ENCODE measurements around the gene B3GNT7.

- TF ChIP-seq CTCF (IDR thresholded peaks at IDR 0.05; ENCODE audit: low read length) = no peak
- no peak for TF ChIP-seq EZH2 (IDR thresholded peaks at IDR 0.05; ENCODE audit: borderline replicate concordance, low read length)
These were observed 42.0 kb upstream of the B3GNT7 start for GRCh38 chr2:231353469-231353868.
